Stomach (tissue), 9 donors: ENCODE data around the gene AFTPH. TPM values are rescaled to one million over a fixed set of nuclear protein-coding genes. Genes with fewer than 3 reads are reported as not detected.

Experiments
- DNase-seq, 2 donors: peaks; one replicate each; pipeline versions ENCODE4 v3.0.0 to v3.0.0-alpha.2; 2013 to 2019
- H3K27ac ChIP-seq, 5 donors: fragments of 200-600 bp in 4 of 5; sonication (generic) in 4 of 5; one replicate each; pipeline ENCODE4 v1.5.1; 2013 to 2019; ENCODE audit warnings: mild to moderate bottlenecking in 1 of 5, moderate library complexity in 1 of 5
- H3K27me3 ChIP-seq, 3 donors: fragments of 200-600 bp; sonication (generic); one replicate each; pipeline ENCODE4 v1.5.1; 2017 to 2019; ENCODE audit warnings: mixed run types in 1 of 3
- H3K36me3 ChIP-seq, 4 donors: fragments of 200-600 bp; sonication (generic); 1 replicate in 3 of 4; 2 replicates in 1 of 4; pipeline ENCODE4 v1.5.1; 2016 to 2019
- H3K4me1 ChIP-seq, 4 donors: fragments of 200-600 bp; sonication (generic); one replicate each; pipeline ENCODE4 v1.5.1; 2016 to 2019
- H3K4me3 ChIP-seq, 4 donors: fragments of 200-600 bp; sonication (generic) in 3 of 4; one replicate each; pipeline ENCODE4 v1.5.1; 2016 to 2019; ENCODE audit warnings: mild to moderate bottlenecking in 1 of 4
- H3K9me3 ChIP-seq, 4 donors: fragments of 200-600 bp; sonication (generic); one replicate each; pipeline ENCODE4 v1.5.1; 2016 to 2019
- EP300 ChIP-seq: sonication (generic); formaldehyde crosslinking; IDR thresholded peaks from one replicate; pipeline ENCODE4 v1.6.1; 2017; ENCODE audit warnings: antibody characterized with exemption
- POLR2A ChIP-seq, 4 donors: fragments of 450-650 bp; IDR thresholded peaks; one replicate each; pipeline ENCODE4 v1.6.1; 2016; ENCODE audit warnings: antibody characterized with exemption in 4 of 4, control low read depth in 2 of 4, mild to moderate bottlenecking in 1 of 4, moderate library complexity in 1 of 4
- POLR2AphosphoS5 ChIP-seq, 3 donors: sonication (generic); formaldehyde crosslinking; IDR thresholded peaks; one replicate each; pipeline ENCODE4 v1.6.1; 2016; ENCODE audit warnings: antibody characterized with exemption in 3 of 3
- WGBS, 5 donors: extraction: QIAGEN DNeasy Blood & Tissue Kit in 3 of 5; methylation state at CpG; one replicate each; pipeline versions ENCODE4 v1.1.5 to v1.1.7; 2013 to 2018; 5-methylcytosine and 5-hydroxymethylcytosine counted together
- intact Hi-C: fragments of 100-400 bp; cut with DNase I; formaldehyde crosslinking; loops from one replicate; pipeline ENCODE4 v1.15.1; 2023; ENCODE audit warnings: low total_unique reads
- polyA plus RNA-seq, 3 donors: library from polyadenylated mRNA; stranded (reverse); fragments of 200-250 nt; gene quantifications; one replicate each; pipeline ENCODE4 v1.2.3, GENCODE V29; 2013
- total RNA-seq, 5 donors: library from RNA; depleted of rRNA; stranded (reverse); fragments of >200 nt; gene quantifications; one replicate each; pipeline versions ENCODE4 v1.1.0 to v1.2.3, GENCODE V29; 2014 to 2016
- TF ChIP-seq, protein P1 (sequence below), 7 experiments: fragments of 450-650 bp in 4 of 7; fragments of 200-600 bp in 3 of 7; sonication (generic) in 3 of 7; IDR thresholded peaks; one replicate each; pipeline ENCODE4 v1.5.1; 2016 to 2019; ENCODE audit warnings: antibody characterized with exemption in 7 of 7, control low read depth in 2 of 7, mild to moderate bottlenecking in 1 of 7
- donor health status: healthy with polysubstance abuse.
- donor health status: Bipolar disorder and iron deficiency.
- donor health status: healthy.

Gene AFTPH
- total and polyA plus RNA-seq, 8 donors, result 19.8 to 93.6 (median 38.9) TPM

DNA sequence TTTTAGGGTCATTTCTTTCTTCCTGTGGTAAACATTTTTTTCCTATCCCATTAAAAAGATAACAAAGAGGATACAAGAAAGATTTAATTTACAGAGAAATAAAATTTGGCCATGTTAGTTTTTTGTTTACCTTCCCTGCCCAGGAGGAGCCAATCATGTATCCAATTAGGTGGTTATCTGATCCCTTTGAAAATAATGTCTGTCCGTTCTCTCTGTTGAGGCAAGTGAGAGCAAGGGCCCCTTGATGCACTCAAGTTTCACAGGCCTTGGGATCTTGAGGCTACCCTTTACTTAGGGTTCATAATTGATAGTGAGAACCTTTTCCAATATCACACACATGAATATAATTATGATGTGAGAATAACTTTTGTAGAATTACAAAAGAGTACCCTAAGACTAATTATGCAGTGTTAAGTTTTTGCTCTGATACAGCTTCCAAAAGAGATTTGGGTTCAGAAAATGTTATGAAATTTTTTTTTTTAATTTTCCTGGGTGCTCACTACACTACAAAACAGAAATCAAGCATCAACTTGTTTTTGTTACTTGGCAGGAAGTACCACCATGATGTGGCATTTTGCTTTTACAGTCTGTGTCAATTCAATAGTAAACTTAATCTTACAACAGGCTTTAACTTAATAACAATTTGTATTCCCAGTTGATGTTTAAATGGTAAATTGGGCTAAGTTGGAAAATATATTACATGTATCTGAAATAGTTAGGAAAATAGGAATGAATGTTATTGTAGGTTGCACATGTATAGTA, 42.0 kb downstream of the AFTPH start:
- WGBS, 5 donors, result 63 to 96% (median 81%) methylated on average over 1 of the region's 1 CpG

DNA sequence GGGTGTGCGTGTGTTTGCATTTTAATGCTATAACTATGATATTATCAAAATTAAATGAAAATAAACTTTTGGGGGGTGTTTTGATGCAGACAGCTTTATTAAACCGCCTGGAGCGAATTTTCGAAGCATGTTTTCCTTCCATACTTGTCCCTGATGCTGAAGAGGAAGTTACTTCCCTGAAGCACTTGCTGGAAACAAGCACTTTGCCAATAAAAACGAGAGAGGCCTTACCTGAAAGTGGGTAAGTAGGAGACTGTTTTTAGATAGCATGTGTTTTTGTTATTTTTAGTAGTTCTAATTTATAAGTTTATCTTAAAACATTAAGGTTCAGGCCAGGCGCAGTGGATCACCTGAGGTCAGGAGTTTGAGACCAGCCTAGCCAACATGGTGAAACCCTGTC, 43.3 kb downstream of the AFTPH start:
- TF ChIP-seq, protein P1, sequence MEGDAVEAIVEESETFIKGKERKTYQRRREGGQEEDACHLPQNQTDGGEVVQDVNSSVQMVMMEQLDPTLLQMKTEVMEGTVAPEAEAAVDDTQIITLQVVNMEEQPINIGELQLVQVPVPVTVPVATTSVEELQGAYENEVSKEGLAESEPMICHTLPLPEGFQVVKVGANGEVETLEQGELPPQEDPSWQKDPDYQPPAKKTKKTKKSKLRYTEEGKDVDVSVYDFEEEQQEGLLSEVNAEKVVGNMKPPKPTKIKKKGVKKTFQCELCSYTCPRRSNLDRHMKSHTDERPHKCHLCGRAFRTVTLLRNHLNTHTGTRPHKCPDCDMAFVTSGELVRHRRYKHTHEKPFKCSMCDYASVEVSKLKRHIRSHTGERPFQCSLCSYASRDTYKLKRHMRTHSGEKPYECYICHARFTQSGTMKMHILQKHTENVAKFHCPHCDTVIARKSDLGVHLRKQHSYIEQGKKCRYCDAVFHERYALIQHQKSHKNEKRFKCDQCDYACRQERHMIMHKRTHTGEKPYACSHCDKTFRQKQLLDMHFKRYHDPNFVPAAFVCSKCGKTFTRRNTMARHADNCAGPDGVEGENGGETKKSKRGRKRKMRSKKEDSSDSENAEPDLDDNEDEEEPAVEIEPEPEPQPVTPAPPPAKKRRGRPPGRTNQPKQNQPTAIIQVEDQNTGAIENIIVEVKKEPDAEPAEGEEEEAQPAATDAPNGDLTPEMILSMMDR (IDR thresholded peaks at IDR 0.05), result no peak
- TF ChIP-seq POLR2A (IDR thresholded peaks at IDR 0.05), result no peak
- no peak for TF ChIP-seq POLR2AphosphoS5 (IDR thresholded peaks at IDR 0.05)
- no peak for TF ChIP-seq EP300
- WGBS, 5 donors, result 65 to 80% (median 75%) methylated on average over 6 of the region's 6 CpGs

More for the DNA sequence above, 42.0 kb downstream of the AFTPH start:
- no peak for DNase-seq
- no peak overlapping the region for H3K27ac ChIP-seq
- intact Hi-C loops, result no loop called here
- H3K36me3 ChIP-seq, result peaks cover 0 to 26% (median 23%) of the 10 kb centered on the region in 4 donors
- no peak overlapping the region for H3K4me3 ChIP-seq
- TF ChIP-seq, protein P1 (IDR thresholded peaks at IDR 0.05), result no peak
- TF ChIP-seq POLR2A (IDR thresholded peaks at IDR 0.05), result no peak
- no peak for TF ChIP-seq POLR2AphosphoS5 (IDR thresholded peaks at IDR 0.05)
- no peak for TF ChIP-seq EP300
- no peaks in the 10 kb centered on the region for H3K27me3 ChIP-seq
- no peaks in the 10 kb centered on the region for H3K9me3 ChIP-seq
- peaks cover 0 to 29% (median 15%) of the 10 kb centered on the region in 4 donors for H3K4me1 ChIP-seq

DNA sequence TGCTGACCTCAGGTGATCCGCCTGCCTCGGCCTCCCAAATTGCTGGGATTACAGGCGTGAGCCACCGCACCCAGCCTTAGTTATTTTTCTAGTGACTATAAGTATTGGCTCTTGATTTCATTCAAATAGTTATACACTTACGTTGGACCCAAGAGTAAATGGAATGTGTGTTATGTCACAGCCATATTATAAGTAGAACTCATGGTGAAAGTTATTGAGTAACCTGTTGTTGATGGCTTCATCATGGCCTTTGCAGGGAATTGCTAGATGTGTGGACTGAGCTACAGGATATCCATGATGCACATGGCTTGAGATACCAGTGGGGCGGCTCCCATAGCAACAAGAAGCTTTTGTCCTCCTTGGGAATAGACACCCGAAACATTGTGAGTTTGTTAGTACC, 44.7 kb downstream of the AFTPH start:
- Histone ChIP-seq H3K4me3 (no peak overlapping the region), H3K27me3 (no peaks in the 10 kb centered on the region), H3K27ac (peak overlapping the region in 1 of 5 donors; percentile 23), H3K4me1 (peaks cover 0 to 16% (median 9%) of the 10 kb centered on the region in 4 donors), H3K9me3 (no peaks in the 10 kb centered on the region), H3K36me3 (peaks cover 5 to 53% (median 50%) of the 10 kb centered on the region in 4 donors)
- 95 to 99% (median 97%) methylated on average over 7 of the region's 7 CpGs for WGBS, 5 donors
- TF ChIP-seq EP300 (no peak), POLR2A (IDR thresholded peaks at IDR 0.05) (no peak), POLR2AphosphoS5 (IDR thresholded peaks at IDR 0.05) (no peak)
- TF ChIP-seq, protein P1 (IDR thresholded peaks at IDR 0.05), result no peak
- intact Hi-C loops, result no loop called here
- DNase-seq, result no peak

More for the DNA sequence above, 43.3 kb downstream of the AFTPH start:
- intact Hi-C loops, result no loop called here
- peaks cover 0 to 39% (median 36%) of the 10 kb centered on the region in 4 donors for H3K36me3 ChIP-seq
- no peaks in the 10 kb centered on the region for H3K9me3 ChIP-seq
- H3K27ac ChIP-seq, result peak overlapping the region in 1 of 5 donors; percentile 23
- no peak for DNase-seq
- H3K4me3 ChIP-seq, result no peak overlapping the region
- peaks cover 0 to 23% (median 11%) of the 10 kb centered on the region in 4 donors for H3K4me1 ChIP-seq
- H3K27me3 ChIP-seq, result no peaks in the 10 kb centered on the region

DNA sequence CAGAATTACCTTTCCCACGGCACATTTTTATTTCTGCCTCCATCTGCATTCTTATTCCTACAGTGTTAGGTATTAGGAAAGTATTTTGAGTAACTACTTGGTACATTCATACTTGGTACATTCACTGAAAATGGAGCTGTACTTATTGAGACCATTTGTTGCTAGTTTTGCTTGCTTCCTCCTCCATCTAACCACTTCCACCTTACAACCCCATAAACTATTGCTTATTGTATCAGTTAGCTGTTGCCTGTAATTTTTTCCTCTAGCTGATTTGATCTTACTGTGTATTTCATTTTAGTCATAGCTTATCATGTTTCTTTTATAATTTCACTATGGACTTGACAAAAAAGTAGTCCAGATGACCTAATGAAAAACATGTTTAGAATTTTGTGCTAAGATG, 50.7 kb downstream of the AFTPH start:
- Histone ChIP-seq H3K9me3 (no peaks in the 10 kb centered on the region), H3K36me3 (peaks cover 16 to 99% (median 92%) of the 10 kb centered on the region in 4 donors), H3K27me3 (no peaks in the 10 kb centered on the region), H3K27ac (no peak overlapping the region), H3K4me3 (no peak overlapping the region), H3K4me1 (no peaks in the 10 kb centered on the region)
- WGBS, 5 donors, result 88 to 96% (median 89%) methylated on average over 1 of the region's 1 CpG
- no peak for DNase-seq
- intact Hi-C loops, result no loop called here
- TF ChIP-seq, protein P1 (IDR thresholded peaks at IDR 0.05), result no peak
- TF ChIP-seq POLR2A (IDR thresholded peaks at IDR 0.05) (no peak), EP300 (no peak), POLR2AphosphoS5 (IDR thresholded peaks at IDR 0.05) (no peak)
